Activated CD8-positive, alpha-beta T cell treated with anti-CD3 and anti-CD28 coated beads, Interleukin-2, amount 10 ng/mL, durations not matched to agents 7 days and 5 days (primary cell): Measurements from ENCODE around the gene SPATA6. TPM values are rescaled to one million over a fixed set of nuclear protein-coding genes. Genes with fewer than 3 reads are reported as not detected.
A peak's percentile ranks its signal among the peaks of the same experiment; 100 is the strongest.
"Not testable (repeated sequence)": the region's sequence is repeated elsewhere in the genome, so short reads cannot be mapped to it uniquely, and the experiment has no call there.

Source experiments
- ATAC-seq: fragments of 150-1000 bp; cut with Tn5 transposase; one replicate; pipeline ENCODE4 v1.10.0; 2021; ENCODE audit warnings: moderate library complexity
- CTCF ChIA-PET: fragments of 350-600 bp; sonication (Branson Sonifier 250); formaldehyde crosslinking; loops from one replicate; lab custom pipeline; 2021; ENCODE audit warnings: antibody characterized with exemption; lab: Charles Lee
- POLR2A ChIA-PET: fragments of 350-600 bp; sonication (Branson Sonifier 250); formaldehyde crosslinking; loops from one replicate; lab custom pipeline; 2021; ENCODE audit warnings: antibody characterized with exemption; lab: Charles Lee
- DNase-seq: peaks from one replicate; pipeline ENCODE4 v3.0.0-alpha.2; 2020
- H3K27ac Mint-ChIP-seq: one replicate; pipeline ENCODE4 v1.8.0; 2021; ENCODE audit warnings: mild to moderate bottlenecking, mixed read lengths
- H3K27me3 Mint-ChIP-seq: one replicate; pipeline ENCODE4 v1.8.0; 2021; ENCODE audit warnings: low read depth, mixed read lengths
- H3K36me3 Mint-ChIP-seq: one replicate; pipeline ENCODE4 v1.8.0; 2021; ENCODE audit warnings: low read depth, mixed read lengths
- H3K4me1 Mint-ChIP-seq: one replicate; pipeline ENCODE4 v1.8.0; 2021; ENCODE audit warnings: low read depth, mixed read lengths
- H3K4me3 Mint-ChIP-seq: one replicate; pipeline ENCODE4 v1.8.0; 2021; ENCODE audit warnings: mild to moderate bottlenecking, mixed read lengths
- H3K9me3 Mint-ChIP-seq: one replicate; pipeline ENCODE4 v1.8.0; 2022; ENCODE audit warnings: mixed read lengths; ENCODE audit not compliant: insufficient read depth
- total RNA-seq, 2 experiments: library from RNA; stranded (reverse); gene quantifications; one replicate each; pipeline ENCODE4 v1.2.3, GENCODE V29; 2021

SPATA6 gene
- under 1 TPM; 0.89 to 0.95 TPM for total RNA-seq

GRCh38 chr1:48471691-48472576, at the start of gene SPATA6:
Gene SPATA6 (minus strand): TSS chr1:48472204. CDS start chr1:48472008, 196 bp downstream.
- peaks cover 20% of the 10 kb centered on the region for H3K27me3 Mint-ChIP-seq
- CTCF ChIA-PET, result interaction anchor here (1.5 to 2.0 kb wide), 2 partner anchors 26 to 27 kb away, joined by 7 to 10 read pairs; no protein-coding TSS in a partner anchor
- H3K36me3 Mint-ChIP-seq, result no peaks in the 10 kb centered on the region
- peak within 1 kb of the TSS; percentile 83 for H3K4me3 Mint-ChIP-seq
- ATAC-seq, result peak; percentile 96
- peak; percentile 96 for DNase-seq
- POLR2A ChIA-PET, result no interaction called here
- peak within 1 kb of the TSS; percentile 48 for H3K27ac Mint-ChIP-seq
- H3K4me1 Mint-ChIP-seq, result peaks cover 21% of the 10 kb centered on the region
- H3K9me3 Mint-ChIP-seq, result no peaks in the 10 kb centered on the region

GRCh38 chr1:48519896-48520295, 47.9 kb upstream of the SPATA6 start:
- H3K27ac Mint-ChIP-seq, H3K36me3 Mint-ChIP-seq, H3K4me1 Mint-ChIP-seq, H3K4me3 Mint-ChIP-seq, H3K9me3 Mint-ChIP-seq, POLR2A ChIA-PET, CTCF ChIA-PET, ATAC-seq, H3K27me3 Mint-ChIP-seq, DNase-seq: not testable (repeated sequence)

- Mint-ChIP-seq H3K36me3 (no peaks in the 10 kb centered on the region), H3K27me3 (peaks cover 5% of the 10 kb centered on the region), H3K27ac (no peak overlapping the region), H3K4me1 (no peaks in the 10 kb centered on the region), H3K9me3 (no peaks in the 10 kb centered on the region), H3K4me3 (no peak overlapping the region)
- no peak for ATAC-seq
- ChIA-PET POLR2A (no interaction called here), CTCF (interaction anchor here (1.0 kb wide), 1 partner anchor 9 kb away, joined by 6 read pairs; no protein-coding TSS in a partner anchor)
- DNase-seq, result no peak
These were observed 34.9 kb upstream of the SPATA6 start for GRCh38 chr1:48506870-48507269.

GRCh38 chr1:48500541-48501450, 28.8 kb upstream of the SPATA6 start:
- ATAC-seq (no peak), DNase-seq (no peak)
- Mint-ChIP-seq H3K27ac (no peak overlapping the region), H3K9me3 (no peaks in the 10 kb centered on the region), H3K36me3 (no peaks in the 10 kb centered on the region), H3K4me1 (peaks cover 2% of the 10 kb centered on the region), H3K4me3 (no peak overlapping the region), H3K27me3 (no peaks in the 10 kb centered on the region)
- ChIA-PET CTCF (no interaction called here), POLR2A (no interaction called here)

- Mint-ChIP-seq H3K4me1 (peaks cover 2% of the 10 kb centered on the region), H3K27me3 (no peaks in the 10 kb centered on the region), H3K9me3 (no peaks in the 10 kb centered on the region), H3K27ac (no peak overlapping the region), H3K4me3 (no peak overlapping the region), H3K36me3 (no peaks in the 10 kb centered on the region)
- CTCF ChIA-PET, result interaction anchor here (0.5 to 1.7 kb wide), 5 partner anchors 9 to 178 kb away, joined by 3 to 7 read pairs (median 3); partner anchors contain the start of gene SPATA6
- no peak for ATAC-seq
- no peak for DNase-seq
- POLR2A ChIA-PET, result no interaction called here
These were observed 27.3 kb upstream of the SPATA6 start for GRCh38 chr1:48499211-48499735.

GRCh38 chr1:48498096-48498791, 26.2 kb upstream of the SPATA6 start:
- POLR2A ChIA-PET, result no interaction called here
- H3K4me1 Mint-ChIP-seq, result peaks cover 2% of the 10 kb centered on the region
- no peaks in the 10 kb centered on the region for H3K36me3 Mint-ChIP-seq
- DNase-seq (peak; percentile 75), ATAC-seq (peak; percentile 94)
- no peak overlapping the region for H3K4me3 Mint-ChIP-seq
- CTCF ChIA-PET, result interaction anchor here (0.6 to 1.7 kb wide), 19 partner anchors 9 to 389 kb away, joined by 3 to 10 read pairs (median 4); partner anchors contain the start of gene SPATA6
- H3K27ac Mint-ChIP-seq, result no peak overlapping the region
- no peaks in the 10 kb centered on the region for H3K9me3 Mint-ChIP-seq
- peaks cover 4% of the 10 kb centered on the region for H3K27me3 Mint-ChIP-seq

DNA sequence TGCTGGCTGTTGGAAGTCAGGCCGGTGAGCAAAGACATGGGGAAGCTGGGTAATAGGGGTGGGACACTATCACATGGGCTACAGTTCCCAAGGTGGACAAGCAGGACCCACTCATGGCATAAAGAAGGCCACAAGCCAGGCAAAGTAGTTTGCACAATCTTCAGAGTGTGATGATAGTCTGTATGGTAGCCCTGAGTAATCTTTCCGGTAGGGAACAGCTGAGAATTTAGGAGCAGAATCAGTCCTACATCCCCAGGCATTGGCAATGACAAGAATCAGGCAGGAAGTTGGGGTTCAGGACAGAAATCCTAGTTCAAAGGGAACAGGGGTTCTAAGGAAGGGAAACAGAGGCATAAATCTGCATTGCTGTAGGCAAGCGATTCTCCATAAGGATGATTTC, 23.9 kb upstream of the SPATA6 start:
- Mint-ChIP-seq H3K9me3 (no peaks in the 10 kb centered on the region), H3K4me1 (peaks cover 2% of the 10 kb centered on the region), H3K4me3 (no peak overlapping the region), H3K27me3 (peaks cover 4% of the 10 kb centered on the region), H3K36me3 (no peaks in the 10 kb centered on the region), H3K27ac (no peak overlapping the region)
- ATAC-seq (no peak), DNase-seq (no peak)
- CTCF ChIA-PET, result no interaction called here
- POLR2A ChIA-PET, result interaction anchor here (0.6 kb wide), 1 partner anchor 18 kb away, joined by 3 read pairs; no protein-coding TSS in a partner anchor

DNA sequence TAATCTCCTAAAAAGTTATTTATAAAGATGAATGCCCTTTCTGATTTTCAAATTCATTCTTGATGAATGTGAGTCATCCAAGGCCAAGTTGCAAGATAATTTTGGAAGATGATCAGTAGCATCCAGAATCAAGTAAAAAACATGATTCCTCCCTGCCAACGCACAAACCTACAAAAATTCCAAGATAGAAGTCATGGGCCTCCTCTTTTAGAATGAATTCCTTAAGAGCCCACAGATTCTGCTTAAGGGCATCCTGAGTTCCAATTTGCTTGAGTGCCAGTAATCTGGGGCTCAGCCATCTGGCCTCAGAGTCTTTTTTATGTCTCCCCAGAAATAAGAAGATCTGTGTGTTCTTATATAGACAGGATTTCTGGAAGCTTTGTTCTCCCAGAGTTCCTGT, 23.2 kb upstream of the SPATA6 start:
- no peak overlapping the region for H3K4me3 Mint-ChIP-seq
- H3K36me3 Mint-ChIP-seq, result no peaks in the 10 kb centered on the region
- H3K9me3 Mint-ChIP-seq, result no peaks in the 10 kb centered on the region
- ChIA-PET POLR2A (interaction anchor here (0.6 kb wide), 1 partner anchor 19 kb away, joined by 3 read pairs; no protein-coding TSS in a partner anchor), CTCF (no interaction called here)
- H3K27me3 Mint-ChIP-seq, result peaks cover 4% of the 10 kb centered on the region
- ATAC-seq (no peak), DNase-seq (no peak)
- peaks cover 2% of the 10 kb centered on the region for H3K4me1 Mint-ChIP-seq
- H3K27ac Mint-ChIP-seq, result no peak overlapping the region

GRCh38 chr1:48493970-48494769, 22.2 kb upstream of the SPATA6 start:
- Mint-ChIP-seq H3K9me3 (no peaks in the 10 kb centered on the region), H3K4me3 (no peak overlapping the region), H3K27ac (no peak overlapping the region), H3K27me3 (peaks cover 4% of the 10 kb centered on the region), H3K4me1 (peaks cover 2% of the 10 kb centered on the region), H3K36me3 (no peaks in the 10 kb centered on the region)
- ChIA-PET CTCF (no interaction called here), POLR2A (no interaction called here)
- no peak for DNase-seq
- ATAC-seq, result no peak

DNA sequence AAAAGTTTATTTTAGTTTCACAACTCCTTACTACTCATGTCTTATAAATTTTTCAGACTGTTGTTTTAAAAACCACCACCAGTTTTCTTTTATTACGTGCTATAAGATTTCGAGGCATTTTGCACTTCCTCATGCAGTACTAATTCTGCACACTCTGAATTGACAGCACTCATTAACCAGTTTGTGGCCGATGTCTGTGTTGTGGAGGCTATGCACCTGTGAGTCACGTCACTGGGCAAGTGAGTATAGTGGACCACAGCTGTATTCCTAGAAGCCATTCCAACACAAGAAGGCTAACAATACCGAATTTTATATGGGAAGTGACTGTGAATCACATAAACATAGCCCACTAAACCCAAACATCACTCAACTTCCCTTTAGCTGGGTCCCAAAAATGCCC, 21.0 kb upstream of the SPATA6 start:
- Mint-ChIP-seq H3K27me3 (peaks cover 4% of the 10 kb centered on the region), H3K9me3 (no peaks in the 10 kb centered on the region), H3K4me1 (no peaks in the 10 kb centered on the region), H3K27ac (no peak overlapping the region), H3K4me3 (no peak overlapping the region), H3K36me3 (no peaks in the 10 kb centered on the region)
- ChIA-PET POLR2A (no interaction called here), CTCF (no interaction called here)
- DNase-seq, result no peak
- ATAC-seq, result no peak
